Naive thymus-derived CD4-positive, alpha-beta T cell (primary cell): ENCODE data around the gene PMEL. TPM values are rescaled to one million over a fixed set of nuclear protein-coding genes. Genes with fewer than 3 reads are reported as not detected.
A peak's percentile ranks its signal among the peaks of the same experiment; 100 is the strongest.
"Not testable (repeated sequence)": the region's sequence is repeated elsewhere in the genome, so short reads cannot be mapped to it uniquely, and the experiment has no call there.

Experiments used
- ATAC-seq: fragments of 150-1000 bp; cut with Tn5 transposase; 2 replicates; pipeline ENCODE4 v1.10.0; 2021; ENCODE audit warnings: mild to moderate bottlenecking, moderate library complexity
- CTCF ChIA-PET: fragments of 350-600 bp; sonication (Branson Sonifier 250); formaldehyde crosslinking; loops from one replicate; lab custom pipeline; 2021; ENCODE audit warnings: antibody characterized with exemption; lab: Charles Lee
- POLR2A ChIA-PET: fragments of 350-600 bp; sonication (Branson Sonifier 250); formaldehyde crosslinking; loops from one replicate; lab custom pipeline; 2021; ENCODE audit warnings: antibody characterized with exemption, inconsistent platforms; lab: Charles Lee
- DNase-seq, 9 donors: peaks; one replicate each; pipeline versions ENCODE4 v3.0.0 to v3.0.0-alpha.2; 2020 to 2022; ENCODE audit warnings: mixed read lengths in 1 of 9
- H3K27ac ChIP-seq: one replicate; pipeline ENCODE4 v1.7.0; 2013; ENCODE audit warnings: mild to moderate bottlenecking, low read depth, low read length, moderate library complexity
- H3K27me3 ChIP-seq, 2 donors: one replicate each; pipeline ENCODE4 v1.7.0; 2013; ENCODE audit warnings: low read length in 2 of 2, mild to moderate bottlenecking in 2 of 2, moderate library complexity in 2 of 2; ENCODE audit not compliant: control insufficient read depth in 2 of 2, insufficient read depth in 2 of 2
- H3K36me3 ChIP-seq, 3 experiments: 1 replicate in 2 of 3; 2 replicates in 1 of 3; pipeline ENCODE4 v1.7.0; 2013; ENCODE audit warnings: low read length in 3 of 3, mild to moderate bottlenecking in 3 of 3, moderate library complexity in 1 of 3; ENCODE audit not compliant: insufficient read depth in 3 of 3, control insufficient read depth in 2 of 3
- H3K4me1 ChIP-seq, 2 donors: one replicate each; pipeline ENCODE4 v1.7.0; 2013; ENCODE audit warnings: low read length in 2 of 2, mild to moderate bottlenecking in 2 of 2, moderate library complexity in 1 of 2; ENCODE audit not compliant: control insufficient read depth in 2 of 2, insufficient read depth in 2 of 2
- H3K4me3 ChIP-seq: 2 replicates; pipeline ENCODE4 v1.7.0; 2013; ENCODE audit warnings: mild to moderate bottlenecking, low read length
- H3K9me3 ChIP-seq, 3 experiments: 1 replicate in 2 of 3; 2 replicates in 1 of 3; pipeline ENCODE4 v1.7.0; 2013; ENCODE audit warnings: low read length in 3 of 3; ENCODE audit not compliant: control insufficient read depth in 2 of 3
- H3K27ac Mint-ChIP-seq, 9 donors: one replicate each; pipeline ENCODE4 v1.8.0; 2020 to 2022; ENCODE audit warnings: mixed read lengths in 9 of 9, mild to moderate bottlenecking in 8 of 9, moderate library complexity in 5 of 9, inconsistent platforms in 2 of 9
- H3K27me3 Mint-ChIP-seq, 5 donors: one replicate each; pipeline ENCODE4 v1.8.0; 2021 to 2022; ENCODE audit warnings: mixed read lengths in 5 of 5, mild to moderate bottlenecking in 1 of 5
- H3K36me3 Mint-ChIP-seq, 5 donors: one replicate each; pipeline ENCODE4 v1.8.0; 2020 to 2022; ENCODE audit warnings: mixed read lengths in 5 of 5, mild to moderate bottlenecking in 3 of 5, inconsistent platforms in 1 of 5
- H3K4me1 Mint-ChIP-seq, 7 donors: one replicate each; pipeline ENCODE4 v1.8.0; 2020 to 2022; ENCODE audit warnings: mixed read lengths in 7 of 7, mild to moderate bottlenecking in 3 of 7, inconsistent platforms in 1 of 7
- H3K4me3 Mint-ChIP-seq, 10 donors: one replicate each; pipeline ENCODE4 v1.8.0; 2020 to 2022; ENCODE audit warnings: mild to moderate bottlenecking in 10 of 10, mixed read lengths in 10 of 10, moderate library complexity in 6 of 10, inconsistent platforms in 2 of 10
- H3K9me3 Mint-ChIP-seq, 11 donors: one replicate each; pipeline ENCODE4 v1.8.0; 2020 to 2022; ENCODE audit warnings: mixed read lengths in 11 of 11, mild to moderate bottlenecking in 4 of 11, inconsistent platforms in 1 of 11, moderate library complexity in 1 of 11
- intact Hi-C, 2 donors: fragments of 100-400 bp; cut with micrococcal nuclease; formaldehyde crosslinking; loops; one replicate each; pipeline ENCODE4 v1.15.1; 2023
- polyA plus RNA-seq, 2 donors: library from polyadenylated mRNA; unstranded; fragments of 300-500 nt; fragmentation: Illumina TruSeq; gene quantifications; one replicate each; pipeline ENCODE4 v1.2.3, GENCODE V29; 2021
- total RNA-seq, 6 experiments: library from RNA in 5 of 6; stranded (reverse) in 5 of 6; gene quantifications; 1 replicate in 5 of 6; 2 replicates in 1 of 6; pipeline ENCODE4 v1.2.3 and lab custom pipeline; 2021 to 2026

PMEL gene
- total and polyA plus RNA-seq, 7 experiments from 2014 or later, result 0.09 to 0.57 TPM; not detected in 5

- Histone ChIP-seq H3K9me3 (no peaks in the 10 kb centered on the region), H3K4me3 (no peak overlapping the region), H3K36me3 (peaks cover 0 to 15% (median 0%) of the 10 kb centered on the region in 3 experiments), H3K27me3 (no peaks in the 10 kb centered on the region), H3K27ac (peak overlapping the region; percentile 90), H3K4me1 (peaks cover 22 to 30% of the 10 kb centered on the region in 2 donors)
- ATAC-seq (no peak), DNase-seq (no peak)
- ChIA-PET POLR2A (interaction anchor here (0.6 to 22.1 kb wide), 14 partner anchors 10 to 209 kb away, joined by 3 to 728 read pairs (median 7); partner anchors contain the start of genes BLOC1S1, DNAJC14, GDF11 and ORMDL2), CTCF (interaction anchor here (0.6 to 5.5 kb wide), 7 partner anchors 10 to 188 kb away, joined by 3 to 51 read pairs (median 4); partner anchors contain the start of gene DNAJC14)
- Mint-ChIP-seq H3K27me3 (peaks cover 0 to 2% (median 0%) of the 10 kb centered on the region in 5 donors), H3K27ac (peak overlapping the region; percentile 95 to 100 (median 97)), H3K36me3 (peaks cover 0 to 38% (median 13%) of the 10 kb centered on the region in 5 donors), H3K4me1 (peaks cover 48 to 72% (median 56%) of the 10 kb centered on the region in 7 donors), H3K4me3 (peak overlapping the region; percentile 96 to 100 (median 98)), H3K9me3 (peaks cover 0 to 11% (median 0%) of the 10 kb centered on the region in 11 donors)
- intact Hi-C loops, result loop anchor here (5.0 kb wide), 7 partner anchors 97 to 1817 kb away; partner anchors contain the start of genes ATP5F1B (in 1 of the 2), IKZF4 (in 1 of the 2), MYL6B (in 1 of the 2) and NEMP1 (in 1 of the 2)
Observed at GRCh38 chr12:55925371-55925770, 40.5 kb downstream of the PMEL start.

- H3K36me3 Mint-ChIP-seq, result peaks cover 0 to 36% (median 13%) of the 10 kb centered on the region in 5 donors
- ATAC-seq, intact Hi-C loops, CTCF ChIA-PET, DNase-seq, H3K27ac ChIP-seq, H3K27me3 ChIP-seq, H3K4me3 ChIP-seq, H3K27me3 Mint-ChIP-seq, H3K9me3 Mint-ChIP-seq, H3K9me3 ChIP-seq: not testable (repeated sequence)
- H3K4me1 Mint-ChIP-seq, result peaks cover 38 to 63% (median 52%) of the 10 kb centered on the region in 7 donors
- POLR2A ChIA-PET, result interaction anchor here (17.5 to 22.1 kb wide), 2 partner anchors 23 to 94 kb away, joined by 274 to 728 read pairs; partner anchors contain the start of gene DNAJC14
- H3K27ac Mint-ChIP-seq, result peak overlapping the region in 5 of 9 donors; percentile 0 to 75 (median 39)
- peak overlapping the region in 3 of 10 donors; percentile 25 to 98 (median 96) for H3K4me3 Mint-ChIP-seq
- Histone ChIP-seq H3K4me1 (peaks cover 10 to 30% of the 10 kb centered on the region in 2 donors), H3K36me3 (peaks cover 0 to 15% (median 0%) of the 10 kb centered on the region in 3 experiments)
Observed at GRCh38 chr12:55923648-55924047, 42.2 kb downstream of the PMEL start.

DNA sequence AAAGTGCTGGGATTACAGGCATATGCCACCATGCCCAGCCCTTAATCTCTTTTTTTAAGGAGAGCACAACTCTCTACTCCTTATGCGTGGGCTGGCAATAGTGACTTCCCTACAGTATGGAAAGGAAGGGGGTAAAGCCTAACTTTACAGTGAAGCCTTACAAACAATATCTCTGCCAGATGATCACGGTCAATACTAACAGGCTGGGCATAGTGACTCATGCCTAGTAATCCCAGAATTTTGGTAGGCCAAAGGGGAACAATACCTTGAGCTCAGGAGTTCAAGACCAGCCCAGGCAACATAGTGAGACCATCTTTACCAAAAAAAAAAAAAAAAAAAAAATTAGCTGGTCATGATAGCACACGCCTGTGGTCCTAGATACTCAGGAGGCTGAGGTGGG, 43.7 kb downstream of the PMEL start:
- Histone ChIP-seq H3K4me3 (no peak overlapping the region), H3K9me3 (no peaks in the 10 kb centered on the region), H3K4me1 (peaks cover 9 to 30% of the 10 kb centered on the region in 2 donors), H3K27ac (no peak overlapping the region), H3K36me3 (peaks cover 0 to 5% (median 0%) of the 10 kb centered on the region in 3 experiments), H3K27me3 (no peaks in the 10 kb centered on the region)
- Mint-ChIP-seq H3K4me3 (peak overlapping the region in 2 of 10 donors; percentile 6 to 41), H3K36me3 (peaks cover 0 to 33% (median 11%) of the 10 kb centered on the region in 5 donors), H3K27ac (peak overlapping the region in 5 of 9 donors; percentile 48 to 74 (median 62)), H3K4me1 (peaks cover 38 to 67% (median 53%) of the 10 kb centered on the region in 7 donors), H3K27me3 (peaks cover 0 to 2% (median 0%) of the 10 kb centered on the region in 5 donors), H3K9me3 (peaks cover 0 to 7% (median 0%) of the 10 kb centered on the region in 11 donors)
- ATAC-seq (no peak), DNase-seq (no peak)
- CTCF ChIA-PET, result interaction anchor here (0.8 kb wide), 1 partner anchor 9 kb away, joined by 8 read pairs; no protein-coding TSS in a partner anchor
- POLR2A ChIA-PET, result interaction anchor here (1.4 to 22.1 kb wide), 4 partner anchors 8 to 92 kb away, joined by 4 to 728 read pairs (median 9); partner anchors contain the start of genes DNAJC14 and RAB5B
- intact Hi-C loops, result no loop called here

DNA sequence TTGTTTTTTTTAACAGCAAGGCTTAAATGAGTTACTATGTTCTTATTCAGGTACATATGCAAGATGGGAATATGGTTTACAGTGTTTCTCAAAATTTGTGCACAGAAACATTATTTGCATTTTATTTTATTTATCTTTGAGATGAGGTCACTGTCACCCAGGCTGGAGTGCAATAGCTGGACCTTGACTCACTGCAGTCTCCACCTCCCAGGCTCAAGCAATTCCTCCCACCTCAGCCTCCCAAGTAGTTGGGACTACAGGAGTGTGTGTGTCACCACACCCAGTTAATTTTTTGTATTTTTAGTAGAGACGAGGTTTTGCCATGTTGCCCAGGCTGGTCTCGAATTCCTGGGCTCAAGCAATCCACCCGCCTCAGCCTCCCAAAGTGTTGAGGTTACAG, 46.8 kb downstream of the PMEL start:
- H3K4me3 Mint-ChIP-seq, result not testable (repeated sequence)

DNA sequence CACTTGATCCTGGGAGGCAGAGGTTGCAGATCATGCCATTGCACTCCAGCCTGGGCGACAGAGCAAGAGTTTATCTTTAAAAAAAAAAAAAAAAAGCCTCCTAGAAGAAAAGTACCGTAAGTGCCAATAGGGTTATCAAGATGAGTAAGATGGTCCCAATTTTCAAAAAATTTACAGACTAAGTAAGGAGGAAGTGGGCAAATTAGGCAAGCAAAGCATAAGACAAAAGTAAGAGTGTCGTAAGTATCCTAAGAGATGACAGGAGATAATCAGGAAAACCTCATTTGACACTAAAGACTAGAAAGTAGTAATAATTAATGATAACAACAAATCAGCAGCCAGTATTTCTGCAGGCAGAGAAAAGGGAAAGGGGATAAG, 50.4 kb downstream of the PMEL start:
- POLR2A ChIA-PET, result interaction anchor here (0.6 to 4.7 kb wide), 8 partner anchors 11 to 125 kb away, joined by 3 to 40 read pairs (median 5); partner anchors contain the start of genes DNAJC14 and PYM1
- peak overlapping the region in 5 of 10 donors; percentile 0 to 65 (median 39) for H3K4me3 Mint-ChIP-seq
- no peaks in the 10 kb centered on the region for H3K27me3 Mint-ChIP-seq

More for the DNA sequence above, 46.8 kb downstream of the PMEL start:
- H3K4me3 ChIP-seq, H3K27me3 Mint-ChIP-seq, H3K36me3 ChIP-seq, DNase-seq, intact Hi-C loops, H3K27me3 ChIP-seq, CTCF ChIA-PET, H3K27ac ChIP-seq, H3K9me3 Mint-ChIP-seq, H3K9me3 ChIP-seq, ATAC-seq: not testable (repeated sequence)
- H3K27ac Mint-ChIP-seq, result peak overlapping the region in 2 of 9 donors; percentile 4 to 40
- H3K4me1 Mint-ChIP-seq, result peaks cover 32 to 63% (median 48%) of the 10 kb centered on the region in 7 donors
- POLR2A ChIA-PET, result interaction anchor here (1.0 to 1.4 kb wide), 2 partner anchors 14 to 27 kb away, joined by 4 read pairs; no protein-coding TSS in a partner anchor
- H3K36me3 Mint-ChIP-seq, result peaks cover 4 to 27% (median 12%) of the 10 kb centered on the region in 5 donors
- H3K4me1 ChIP-seq, result peaks cover 0 to 31% of the 10 kb centered on the region in 2 donors

DNA sequence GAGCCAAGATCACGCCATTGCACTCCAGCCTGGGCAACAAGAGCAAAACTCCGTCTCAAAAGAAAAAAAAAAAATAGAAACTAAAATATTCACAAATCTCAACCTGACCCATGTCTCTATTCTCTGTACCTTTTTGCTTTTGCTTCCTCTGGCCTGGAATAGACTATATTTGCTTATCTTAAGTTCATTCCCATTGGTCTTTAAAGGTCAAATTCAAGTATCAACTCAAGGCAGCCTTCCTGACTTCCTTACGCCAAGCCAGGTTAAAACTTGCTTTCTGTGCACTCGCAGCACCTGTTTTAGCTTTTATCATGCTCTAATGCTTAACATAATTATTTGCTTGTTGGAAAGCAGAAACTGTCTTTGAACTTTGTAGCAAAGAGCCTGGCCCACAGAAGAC, 52.9 kb downstream of the PMEL start:
- ChIA-PET POLR2A (interaction anchor here (1.5 to 3.0 kb wide), 3 partner anchors 17 to 22 kb away, joined by 5 to 21 read pairs (median 11); partner anchors contain the start of gene DGKA), CTCF (interaction anchor here (0.8 kb wide), 1 partner anchor 9 kb away, joined by 8 read pairs; no protein-coding TSS in a partner anchor)
- Histone ChIP-seq H3K27ac (no peak overlapping the region), H3K4me3 (no peak overlapping the region), H3K9me3 (no peaks in the 10 kb centered on the region), H3K27me3 (no peaks in the 10 kb centered on the region), H3K36me3 (no peaks in the 10 kb centered on the region), H3K4me1 (peaks cover 0 to 21% of the 10 kb centered on the region in 2 donors)
- H3K27ac Mint-ChIP-seq, result peak overlapping the region in 6 of 9 donors; percentile 10 to 87 (median 78)
- peaks cover 7 to 25% (median 20%) of the 10 kb centered on the region in 5 donors for H3K36me3 Mint-ChIP-seq
- H3K4me3 Mint-ChIP-seq, result peak overlapping the region in 1 of 10 donors; percentile 65
- intact Hi-C loops, result no loop called here
- no peaks in the 10 kb centered on the region for H3K9me3 Mint-ChIP-seq
- H3K4me1 Mint-ChIP-seq, result peaks cover 21 to 59% (median 51%) of the 10 kb centered on the region in 7 donors
- no peak for ATAC-seq
- H3K27me3 Mint-ChIP-seq, result no peaks in the 10 kb centered on the region
- DNase-seq, result no peak

More for the DNA sequence above, 50.4 kb downstream of the PMEL start:
- H3K27ac ChIP-seq, result peak overlapping the region; percentile 24
- no peaks in the 10 kb centered on the region for H3K9me3 ChIP-seq
- Mint-ChIP-seq H3K27ac (peak overlapping the region in 7 of 9 donors; percentile 8 to 87 (median 24)), H3K4me1 (peaks cover 21 to 50% (median 41%) of the 10 kb centered on the region in 7 donors), H3K36me3 (peaks cover 7 to 25% (median 20%) of the 10 kb centered on the region in 5 donors), H3K9me3 (no peaks in the 10 kb centered on the region)
- no peaks in the 10 kb centered on the region for H3K36me3 ChIP-seq
- DNase-seq (no peak), ATAC-seq (no peak)
- no peaks in the 10 kb centered on the region for H3K27me3 ChIP-seq
- intact Hi-C loops, result loop anchor here in 1 of 2 donors (1.0 kb wide), 1 partner anchor 11 kb away; no protein-coding TSS in a partner anchor
- H3K4me3 ChIP-seq, result no peak overlapping the region
- CTCF ChIA-PET, result interaction anchor here (0.8 to 1.0 kb wide), 2 partner anchors 13 to 14 kb away, joined by 3 to 4 read pairs; no protein-coding TSS in a partner anchor
- H3K4me1 ChIP-seq, result peaks cover 0 to 21% of the 10 kb centered on the region in 2 donors
